HEK293T (cell line): Measurements from ENCODE around the gene CLCN7.

Source experiments
- FOXM1 ChIP-seq: fragments of 450-650 bp; IDR thresholded peaks from 2 replicates; pipeline ENCODE4 v1.6.1; 2017; ENCODE audit warnings: mild to moderate bottlenecking, borderline replicate concordance
- SP1 ChIP-seq: fragments of 450-650 bp; IDR thresholded peaks from 2 replicates; pipeline ENCODE4 v1.6.1; 2017

GRCh38 chr16:1505912-1506311 is 31.1 kb upstream of the CLCN7 start:
- TF ChIP-seq FOXM1 (no peak), SP1 (no peak)
